LNCaP clone FGC (cell line): ENCODE measurements around the gene INS.

Source experiments
- DNase-seq: peaks from one replicate; pipeline ENCODE4 v3.0.0-alpha.2; 2011; ENCODE audit warnings: low read depth
- H3K4me3 ChIP-seq: 2 replicates; pipeline ENCODE4 v1.5.1; 2011; ENCODE audit warnings: mild to moderate bottlenecking, low read depth, low read length, control low read depth
- CTCF ChIP-seq: IDR thresholded peaks from 2 replicates; pipeline ENCODE4 v1.5.1; 2012; ENCODE audit warnings: mild to moderate bottlenecking; ENCODE audit not compliant: control insufficient read depth, insufficient read depth; ENCODE audit errors: extremely low read depth

INS gene

GRCh38 chr11:2192435-2192834 lies 31.4 kb upstream of the INS start:
- H3K4me3 ChIP-seq: no peak overlapping the region
- DNase-seq: no peak
- no peak for TF ChIP-seq CTCF

- no peak overlapping the region for H3K4me3 ChIP-seq
- TF ChIP-seq CTCF: no peak
- no peak for DNase-seq
Observed at GRCh38 chr11:2191883-2192282, 30.9 kb upstream of the INS start.

GRCh38 chr11:2190657-2191471 lies 29.9 kb upstream of the INS start:
- DNase-seq: no peak
- no peak for TF ChIP-seq CTCF

GRCh38 chr11:2189938-2190656 lies 29.1 kb upstream of the INS start:
- H3K4me3 ChIP-seq: no peak overlapping the region
- no peak for TF ChIP-seq CTCF
- DNase-seq: no peak

More at GRCh38 chr11:2190657-2191471, 29.9 kb upstream of the INS start:
- no peak overlapping the region for H3K4me3 ChIP-seq

GRCh38 chr11:2188745-2189144 lies 27.7 kb upstream of the INS start:
- no peak for DNase-seq
- no peak for TF ChIP-seq CTCF
- H3K4me3 ChIP-seq: no peak overlapping the region

- no peak overlapping the region for H3K4me3 ChIP-seq
- DNase-seq: no peak
- no peak for TF ChIP-seq CTCF
Observed at GRCh38 chr11:2187280-2187707, 26.3 kb upstream of the INS start.
